GM21526 (cell line): ENCODE data around the gene MVD.
"Not testable (repeated sequence)": the region's sequence is repeated elsewhere in the genome, so short reads cannot be mapped to it uniquely, and the experiment has no call there.

Experiments
- ATAC-seq: cut with Tn5 transposase; IDR thresholded peaks from one replicate; pipeline ENCODE4 v1.9.1; 2021; ENCODE audit warnings: moderate library complexity; ENCODE audit not compliant: unreplicated experiment, low FRiP score

The MVD gene

GRCh38 chr16:88685156-88686061 lies 22.5 kb upstream of the MVD start:
- no peak for ATAC-seq

GRCh38 chr16:88684569-88685155 lies 21.8 kb upstream of the MVD start:
- ATAC-seq = no peak

GRCh38 chr16:88681709-88682451 lies 19.0 kb upstream of the MVD start:
- ATAC-seq = peak; percentile 74

GRCh38 chr16:88681084-88681680 lies 18.3 kb upstream of the MVD start:
- ATAC-seq = no peak

GRCh38 chr16:88680554-88681083 lies 17.7 kb upstream of the MVD start:
- no peak for ATAC-seq

- no peak for ATAC-seq
These were observed 15.5 kb upstream of the MVD start for GRCh38 chr16:88678224-88678979.

GRCh38 chr16:88677721-88678120 lies 14.8 kb upstream of the MVD start:
- ATAC-seq = no peak

- no peak for ATAC-seq
These were observed 13.8 kb upstream of the MVD start for GRCh38 chr16:88676502-88677242.

GRCh38 chr16:88673716-88674379 lies 11.0 kb upstream of the MVD start:
- ATAC-seq = no peak

- ATAC-seq = no peak
These were observed 9.9 kb upstream of the MVD start for GRCh38 chr16:88672776-88673175.

- no peak for ATAC-seq
These were observed 8.9 kb upstream of the MVD start for GRCh38 chr16:88671806-88672205.

- no peak for ATAC-seq
These were observed 7.1 kb upstream of the MVD start for GRCh38 chr16:88669980-88670379.

- not testable (repeated sequence) for ATAC-seq
These were observed 6.6 kb upstream of the MVD start for GRCh38 chr16:88669493-88669892.

- ATAC-seq = no peak
These were observed 4.6 kb upstream of the MVD start for GRCh38 chr16:88667461-88667860.

- no peak for ATAC-seq
These were observed 2.7 kb upstream of the MVD start for GRCh38 chr16:88665570-88665969.

GRCh38 chr16:88665148-88665547 lies 2.3 kb upstream of the MVD start:
- no peak for ATAC-seq

- no peak for ATAC-seq
These were observed 559 bp downstream of the MVD start for GRCh38 chr16:88662222-88662842.

- no peak for ATAC-seq
These were observed 1.4 kb downstream of the MVD start for GRCh38 chr16:88661468-88661867.
